Upper lobe of left lung (tissue), 6 donors: ENCODE measurements around the gene NBAS. TPM values are rescaled to one million over a fixed set of nuclear protein-coding genes. Genes with fewer than 3 reads are reported as not detected.

Experiments
- ATAC-seq, 2 donors: fragments of 200-7000 bp; cut with Tn5 transposase; one replicate each; pipeline ENCODE4 v1.9.1; 2022; ENCODE audit warnings: mild to moderate bottlenecking in 2 of 2, moderate library complexity in 2 of 2; ENCODE audit not compliant: low FRiP score in 2 of 2
- DNase-seq, 2 donors: peaks; one replicate each; pipeline ENCODE4 v3.0.0-alpha.2; 2019 to 2020
- H3K27ac ChIP-seq, 4 donors: fragments of 200-600 bp; sonication (generic); one replicate each; pipeline ENCODE4 v1.5.1; 2016 to 2019
- H3K27me3 ChIP-seq, 4 donors: fragments of 200-600 bp; sonication (generic); one replicate each; pipeline ENCODE4 v1.5.1; 2017 to 2019
- H3K36me3 ChIP-seq, 4 donors: fragments of 200-600 bp; sonication (generic); one replicate each; pipeline ENCODE4 v1.5.1; 2016 to 2019
- H3K4me1 ChIP-seq, 4 donors: fragments of 200-600 bp; sonication (generic); one replicate each; pipeline ENCODE4 v1.5.1; 2018 to 2019
- H3K4me3 ChIP-seq, 4 donors: fragments of 200-600 bp; sonication (generic); one replicate each; pipeline ENCODE4 v1.5.1; 2017 to 2019; ENCODE audit warnings: mild to moderate bottlenecking in 2 of 4, moderate library complexity in 1 of 4
- H3K9me3 ChIP-seq, 4 donors: fragments of 200-600 bp; sonication (generic); one replicate each; pipeline ENCODE4 v1.5.1; 2018 to 2019
- CTCF ChIP-seq, 6 experiments: fragments of 450-650 bp in 4 of 6; fragments of 200-600 bp in 2 of 6; sonication (generic) in 2 of 6; IDR thresholded peaks; one replicate each; pipeline ENCODE4 v1.5.1; 2016 to 2019; ENCODE audit warnings: antibody characterized with exemption in 6 of 6
- EP300 ChIP-seq, 4 donors: sonication (generic); formaldehyde crosslinking; IDR thresholded peaks; one replicate each; pipeline ENCODE4 v1.5.1; 2017; ENCODE audit warnings: antibody characterized with exemption in 4 of 4, control low read depth in 2 of 4
- POLR2A ChIP-seq, 4 donors: fragments of 450-650 bp; IDR thresholded peaks; one replicate each; pipeline ENCODE4 v1.5.1; 2016 to 2017; ENCODE audit warnings: antibody characterized with exemption in 4 of 4, mild to moderate bottlenecking in 2 of 4
- POLR2AphosphoS5 ChIP-seq, 2 donors: sonication (generic); formaldehyde crosslinking; IDR thresholded peaks; one replicate each; pipeline ENCODE4 v1.5.1; 2017; ENCODE audit warnings: antibody characterized with exemption in 2 of 2
- WGBS, 2 donors: methylation state at CpG; one replicate each; pipeline ENCODE4 v1.1.5; 2017 to 2018; 5-methylcytosine and 5-hydroxymethylcytosine counted together
- total RNA-seq, 6 donors: library from RNA; depleted of rRNA in 4 of 6; stranded (reverse); fragments of >200 nt in 4 of 6; gene quantifications; one replicate each; pipeline versions ENCODE4 v1.1.0 to v1.2.1, GENCODE V29; 2016 to 2021
- donor health status: DM: no; HTN: no; CAD: no; lungs with moderate emphysema.
- donor health status: DM: no; HTN: yes; CAD: no; lungs with severe emphysema.

The NBAS gene
- total RNA-seq, 6 donors from 2014 or later = 33.2 to 75.5 (median 43.1) TPM

DNA sequence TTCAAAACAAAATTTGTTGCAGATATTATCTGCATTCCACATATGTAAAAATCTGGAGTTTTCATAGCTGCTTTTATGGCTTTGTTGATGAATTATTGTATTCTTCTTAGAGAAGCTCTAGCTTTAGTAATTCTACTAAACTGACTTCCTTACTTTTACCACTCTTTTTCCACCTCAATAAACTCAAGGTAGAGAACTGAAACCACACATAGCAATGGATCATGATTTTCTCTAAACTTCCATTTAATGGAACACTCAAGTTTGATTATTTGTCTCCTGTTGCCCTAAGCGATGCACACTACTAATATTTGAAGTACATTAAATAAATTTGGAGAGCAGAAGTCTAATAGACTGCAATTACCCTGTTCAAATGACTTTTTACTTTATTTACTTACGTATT is 192.0 kb downstream of the NBAS start:
- Histone ChIP-seq H3K9me3 (no peaks in the 10 kb centered on the region), H3K4me3 (no peak overlapping the region), H3K4me1 (no peaks in the 10 kb centered on the region), H3K36me3 (peaks cover 0 to 40% (median 13%) of the 10 kb centered on the region in 4 donors), H3K27me3 (no peaks in the 10 kb centered on the region), H3K27ac (no peak overlapping the region)
- TF ChIP-seq CTCF (IDR thresholded peaks at IDR 0.05) (no peak), POLR2AphosphoS5 (IDR thresholded peaks at IDR 0.05) (no peak), POLR2A (IDR thresholded peaks at IDR 0.05) (no peak), EP300 (IDR thresholded peaks at IDR 0.05) (no peak)
- ATAC-seq = no peak
- no peak for DNase-seq
- WGBS, 2 donors = 94 to 95% methylated on average over 2 of the region's 2 CpGs

GRCh38 chr2:15367715-15368114 is 193.4 kb downstream of the NBAS start:
- WGBS, 2 donors = 93 to 96% methylated on average over 2 of the region's 2 CpGs
- H3K4me1 ChIP-seq = no peaks in the 10 kb centered on the region
- DNase-seq (no peak), ATAC-seq (no peak)
- no peak overlapping the region for H3K27ac ChIP-seq
- no peaks in the 10 kb centered on the region for H3K27me3 ChIP-seq
- TF ChIP-seq POLR2AphosphoS5 (IDR thresholded peaks at IDR 0.05) (no peak), EP300 (IDR thresholded peaks at IDR 0.05) (no peak), POLR2A (IDR thresholded peaks at IDR 0.05) (no peak), CTCF (IDR thresholded peaks at IDR 0.05) (no peak)
- H3K36me3 ChIP-seq = peaks cover 0 to 40% (median 10%) of the 10 kb centered on the region in 4 donors
- no peak overlapping the region for H3K4me3 ChIP-seq
- H3K9me3 ChIP-seq = no peaks in the 10 kb centered on the region

DNA sequence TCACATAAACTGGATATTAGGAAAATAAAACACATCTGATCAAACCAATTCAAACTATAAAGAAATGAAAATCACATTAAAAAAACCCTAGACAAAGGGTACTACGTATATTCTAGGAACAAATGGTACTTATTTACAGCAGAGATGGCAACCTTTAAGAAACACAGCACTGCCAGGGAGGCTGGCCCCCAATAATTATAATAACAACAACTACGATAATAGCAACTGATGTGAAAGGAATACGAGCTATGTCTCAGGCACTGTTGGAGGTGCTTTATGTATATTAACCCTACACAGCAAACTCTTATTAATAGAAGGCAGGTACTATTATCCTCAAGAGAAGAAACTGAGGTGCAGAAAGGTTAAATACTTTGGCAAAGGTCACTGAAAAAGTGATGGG is 193.9 kb downstream of the NBAS start:
- no peak for ATAC-seq
- no peak overlapping the region for H3K27ac ChIP-seq
- DNase-seq = no peak
- peaks cover 0 to 40% (median 10%) of the 10 kb centered on the region in 4 donors for H3K36me3 ChIP-seq
- H3K4me3 ChIP-seq = no peak overlapping the region
- no peak for TF ChIP-seq POLR2AphosphoS5 (IDR thresholded peaks at IDR 0.05)
- no peak for TF ChIP-seq POLR2A (IDR thresholded peaks at IDR 0.05)
- no peak for TF ChIP-seq CTCF (IDR thresholded peaks at IDR 0.05)
- no peak for TF ChIP-seq EP300 (IDR thresholded peaks at IDR 0.05)
- WGBS, 2 donors = 94 to 95% methylated on average over 3 of the region's 3 CpGs
- H3K4me1 ChIP-seq = no peaks in the 10 kb centered on the region
- H3K27me3 ChIP-seq = no peaks in the 10 kb centered on the region
- no peaks in the 10 kb centered on the region for H3K9me3 ChIP-seq

DNA sequence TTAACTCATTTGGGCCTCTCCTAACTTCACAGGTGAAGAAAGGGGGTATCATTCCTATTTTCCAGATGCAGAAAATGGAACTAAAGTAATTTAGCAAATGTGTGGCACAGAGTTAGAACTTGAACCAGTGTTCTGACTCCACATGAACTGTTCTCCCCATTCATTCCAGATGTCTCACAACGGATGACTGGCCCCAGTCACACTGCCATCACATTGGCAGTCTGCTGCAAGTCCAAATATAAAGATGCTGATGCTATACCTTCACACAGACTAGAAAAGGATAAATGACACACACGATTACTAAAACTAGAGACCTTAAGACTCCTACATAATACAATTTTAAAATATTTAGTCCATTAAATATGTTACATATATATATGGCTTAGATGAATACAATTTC is 195.7 kb downstream of the NBAS start:
- Histone ChIP-seq H3K4me3 (no peak overlapping the region), H3K27me3 (no peaks in the 10 kb centered on the region), H3K9me3 (no peaks in the 10 kb centered on the region), H3K36me3 (peaks cover 0 to 29% (median 8%) of the 10 kb centered on the region in 4 donors), H3K4me1 (no peaks in the 10 kb centered on the region), H3K27ac (no peak overlapping the region)
- DNase-seq (no peak), ATAC-seq (no peak)
- TF ChIP-seq CTCF (IDR thresholded peaks at IDR 0.05) (no peak), POLR2A (IDR thresholded peaks at IDR 0.05) (no peak), EP300 (IDR thresholded peaks at IDR 0.05) (no peak), POLR2AphosphoS5 (IDR thresholded peaks at IDR 0.05) (no peak)
- 50 to 70% methylated on average over 2 of the region's 2 CpGs for WGBS, 2 donors

DNA sequence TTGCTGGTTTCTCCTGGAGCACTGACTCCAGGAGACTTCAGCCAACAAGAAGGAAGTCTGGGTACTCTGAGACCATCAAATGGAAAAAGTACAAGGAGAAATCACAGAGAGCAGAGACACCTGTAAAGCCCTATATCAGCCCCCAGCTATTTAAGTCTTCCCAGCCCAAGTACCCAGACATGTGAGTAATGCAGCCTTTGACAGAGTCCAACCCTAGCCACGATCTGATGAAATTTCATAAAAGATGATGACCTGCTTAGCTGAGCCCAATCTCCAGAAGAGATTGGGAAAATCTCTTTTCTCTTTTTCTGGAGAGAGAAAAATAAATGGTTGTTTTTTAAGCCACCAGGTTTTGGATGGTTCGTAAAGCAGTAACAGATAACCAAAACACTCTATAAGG is 196.6 kb downstream of the NBAS start:
- no peak overlapping the region for H3K27ac ChIP-seq
- TF ChIP-seq POLR2AphosphoS5 (IDR thresholded peaks at IDR 0.05) = no peak
- H3K27me3 ChIP-seq = no peaks in the 10 kb centered on the region
- peaks cover 0 to 26% (median 8%) of the 10 kb centered on the region in 4 donors for H3K36me3 ChIP-seq
- no peak overlapping the region for H3K4me3 ChIP-seq
- ATAC-seq (no peak), DNase-seq (no peak)
- 93 to 95% methylated on average over 2 of the region's 2 CpGs for WGBS, 2 donors
- no peaks in the 10 kb centered on the region for H3K4me1 ChIP-seq
- no peaks in the 10 kb centered on the region for H3K9me3 ChIP-seq
